Skeletal muscle cell (primary cell): ENCODE results near the gene NEBL.
"Not testable (repeated sequence)": the region's sequence is repeated elsewhere in the genome, so short reads cannot be mapped to it uniquely, and the experiment has no call there.

ENCODE experiments used
- DNase-seq: peaks from one replicate; pipeline ENCODE4 v3.0.0-alpha.2; 2010; ENCODE audit warnings: low read depth
- H3K4me3 ChIP-seq: 2 replicates; pipeline ENCODE4 v1.5.1; 2011; ENCODE audit warnings: low read depth, mild to moderate bottlenecking, control low read depth, low read length, moderate library complexity

NEBL gene

GRCh38 chr10:20897146-20897825, at the start of gene NEBL:
Gene NEBL, minus strand, starts transcription at chr10:20897311. Its CDS starts 106 bp downstream, at chr10:20897205.
- no peak for DNase-seq
- H3K4me3 ChIP-seq = no peak within 1 kb of the TSS

- no peak for DNase-seq
- no peak overlapping the region for H3K4me3 ChIP-seq
Observed at GRCh38 chr10:20945546-20946332, 48.6 kb upstream of the NEBL start.

GRCh38 chr10:20944789-20945502, 47.8 kb upstream of the NEBL start:
- no peak for DNase-seq
- no peak overlapping the region for H3K4me3 ChIP-seq

GRCh38 chr10:20939414-20939813, 42.3 kb upstream of the NEBL start:
- DNase-seq, H3K4me3 ChIP-seq: not testable (repeated sequence)

GRCh38 chr10:20936396-20936795, 39.3 kb upstream of the NEBL start:
- no peak for DNase-seq

GRCh38 chr10:20935931-20936330, 38.8 kb upstream of the NEBL start:
- no peak overlapping the region for H3K4me3 ChIP-seq
- no peak for DNase-seq

More at GRCh38 chr10:20936396-20936795, 39.3 kb upstream of the NEBL start:
- H3K4me3 ChIP-seq = no peak overlapping the region

- no peak for DNase-seq
- H3K4me3 ChIP-seq = no peak overlapping the region
Observed at GRCh38 chr10:20935301-20935700, 38.2 kb upstream of the NEBL start.

- no peak overlapping the region for H3K4me3 ChIP-seq
- no peak for DNase-seq
Observed at GRCh38 chr10:20933705-20934104, 36.6 kb upstream of the NEBL start.

GRCh38 chr10:20932606-20933126, 35.6 kb upstream of the NEBL start:
- no peak overlapping the region for H3K4me3 ChIP-seq
- no peak for DNase-seq

GRCh38 chr10:20931156-20931795, 34.2 kb upstream of the NEBL start:
- DNase-seq = no peak
- H3K4me3 ChIP-seq = no peak overlapping the region

- H3K4me3 ChIP-seq = no peak overlapping the region
- no peak for DNase-seq
Observed at GRCh38 chr10:20927456-20927855, 30.3 kb upstream of the NEBL start.

GRCh38 chr10:20922451-20922850, 25.3 kb upstream of the NEBL start:
- DNase-seq = no peak
- H3K4me3 ChIP-seq = no peak overlapping the region

GRCh38 chr10:20922033-20922432, 24.9 kb upstream of the NEBL start:
- DNase-seq = no peak
- no peak overlapping the region for H3K4me3 ChIP-seq

GRCh38 chr10:20920061-20920460, 22.9 kb upstream of the NEBL start:
- no peak for DNase-seq
- no peak overlapping the region for H3K4me3 ChIP-seq

- DNase-seq = no peak
- H3K4me3 ChIP-seq = no peak overlapping the region
Observed at GRCh38 chr10:20919481-20919880, 22.4 kb upstream of the NEBL start.

- no peak overlapping the region for H3K4me3 ChIP-seq
- no peak for DNase-seq
Observed at GRCh38 chr10:20916976-20917375, 19.9 kb upstream of the NEBL start.

- no peak overlapping the region for H3K4me3 ChIP-seq
- DNase-seq = no peak
Observed at GRCh38 chr10:20912969-20913368, 15.9 kb upstream of the NEBL start.

GRCh38 chr10:20911626-20912025, 14.5 kb upstream of the NEBL start:
- no peak overlapping the region for H3K4me3 ChIP-seq
- DNase-seq = no peak

- no peak for DNase-seq
- no peak overlapping the region for H3K4me3 ChIP-seq
Observed at GRCh38 chr10:20909801-20910200, 12.7 kb upstream of the NEBL start.

- no peak for DNase-seq
- no peak overlapping the region for H3K4me3 ChIP-seq
Observed at GRCh38 chr10:20908391-20908790, 11.3 kb upstream of the NEBL start.
